Activated T-cell treated with anti-CD3 and anti-CD28 coated beads, Interleukin-2, amount 50 U/mL, for 72 hours (primary cell): ENCODE results near the gene PBX1. TPM values are rescaled to one million over a fixed set of nuclear protein-coding genes. Genes with fewer than 3 reads are reported as not detected.

Source experiments
- ATAC-seq, 2 donors: fragments of 150-1000 bp; cut with Tn5 transposase; replicated peaks in 1 of 2; 2 replicates each; pipeline ENCODE4 v1.10.0; 2021; ENCODE audit warnings: moderate library complexity in 2 of 2, mild to moderate bottlenecking in 1 of 2
- DNase-seq, 2 donors: peaks; one replicate each; pipeline ENCODE4 v3.0.0; 2021 to 2022; ENCODE audit warnings: mixed read lengths in 1 of 2
- H3K27ac Mint-ChIP-seq: one replicate; pipeline ENCODE4 v1.8.0; 2022; ENCODE audit warnings: mild to moderate bottlenecking, moderate library complexity, mixed read lengths
- H3K27me3 Mint-ChIP-seq: one replicate; pipeline ENCODE4 v1.8.0; 2022; ENCODE audit warnings: low read depth, mixed read lengths
- H3K36me3 Mint-ChIP-seq, 2 donors: one replicate each; pipeline ENCODE4 v1.8.0; 2022; ENCODE audit warnings: mixed read lengths in 2 of 2, mild to moderate bottlenecking in 1 of 2; ENCODE audit not compliant: insufficient read depth in 2 of 2
- H3K4me1 Mint-ChIP-seq: one replicate; pipeline ENCODE4 v1.8.0; 2022; ENCODE audit warnings: low read depth, mixed read lengths
- H3K4me3 Mint-ChIP-seq, 2 donors: one replicate each; pipeline ENCODE4 v1.8.0; 2022; ENCODE audit warnings: mild to moderate bottlenecking in 2 of 2, mixed read lengths in 2 of 2, moderate library complexity in 2 of 2
- H3K9me3 Mint-ChIP-seq, 2 donors: one replicate each; pipeline ENCODE4 v1.8.0; 2022; ENCODE audit warnings: mixed read lengths in 2 of 2
- total RNA-seq, 2 donors: library from RNA; stranded (reverse); gene quantifications; one replicate each; pipeline ENCODE4 v1.2.3, GENCODE V29; 2022

The PBX1 gene
- total RNA-seq, 2 donors from 2014 or later: 0.62 to 0.74 TPM

- Mint-ChIP-seq H3K9me3 (no peaks in the 10 kb centered on the region), H3K27me3 (peaks cover 29% of the 10 kb centered on the region), H3K36me3 (no peaks in the 10 kb centered on the region), H3K27ac (no peak overlapping the region), H3K4me1 (peaks cover 11% of the 10 kb centered on the region), H3K4me3 (peak overlapping the region; percentile 81 to 90)
- ATAC-seq: no peak
- no peak for DNase-seq
Measured at GRCh38 chr1:164559342-164560051, 513 bp downstream of the PBX1 start.

- Mint-ChIP-seq H3K9me3 (no peaks in the 10 kb centered on the region), H3K27ac (no peak overlapping the region), H3K4me3 (peak overlapping the region; percentile 81 to 90), H3K4me1 (peaks cover 11% of the 10 kb centered on the region), H3K36me3 (no peaks in the 10 kb centered on the region), H3K27me3 (peaks cover 29% of the 10 kb centered on the region)
- ATAC-seq: no peak
- no peak for DNase-seq
Measured at GRCh38 chr1:164560121-164560541, 1.1 kb downstream of the PBX1 start.

- Mint-ChIP-seq H3K9me3 (no peaks in the 10 kb centered on the region), H3K4me3 (peak overlapping the region; percentile 81 to 90), H3K27me3 (peaks cover 29% of the 10 kb centered on the region), H3K4me1 (peaks cover 11% of the 10 kb centered on the region), H3K27ac (peak overlapping the region; percentile 50), H3K36me3 (no peaks in the 10 kb centered on the region)
- no peak for DNase-seq
- ATAC-seq: no peak
Measured at GRCh38 chr1:164560556-164560955, 1.6 kb downstream of the PBX1 start.

GRCh38 chr1:164561007-164561406 lies 2.0 kb downstream of the PBX1 start:
- H3K27me3 Mint-ChIP-seq: peaks cover 29% of the 10 kb centered on the region
- ATAC-seq (no peak), DNase-seq (no peak)
- no peaks in the 10 kb centered on the region for H3K9me3 Mint-ChIP-seq
- peak overlapping the region; percentile 81 to 90 for H3K4me3 Mint-ChIP-seq
- H3K27ac Mint-ChIP-seq: no peak overlapping the region
- peaks cover 11% of the 10 kb centered on the region for H3K4me1 Mint-ChIP-seq
- no peaks in the 10 kb centered on the region for H3K36me3 Mint-ChIP-seq

- H3K36me3 Mint-ChIP-seq: no peaks in the 10 kb centered on the region
- H3K9me3 Mint-ChIP-seq: no peaks in the 10 kb centered on the region
- peaks cover 29% of the 10 kb centered on the region for H3K27me3 Mint-ChIP-seq
- ATAC-seq (no peak), DNase-seq (no peak)
- no peak overlapping the region for H3K4me3 Mint-ChIP-seq
- peaks cover 11% of the 10 kb centered on the region for H3K4me1 Mint-ChIP-seq
- H3K27ac Mint-ChIP-seq: no peak overlapping the region
Measured at GRCh38 chr1:164561472-164561871, 2.5 kb downstream of the PBX1 start.

- Mint-ChIP-seq H3K36me3 (no peaks in the 10 kb centered on the region), H3K27me3 (peaks cover 29% of the 10 kb centered on the region), H3K4me1 (peaks cover 11% of the 10 kb centered on the region), H3K9me3 (no peaks in the 10 kb centered on the region), H3K4me3 (no peak overlapping the region), H3K27ac (no peak overlapping the region)
- DNase-seq: no peak
- ATAC-seq: no peak
Measured at GRCh38 chr1:164562061-164562460, 3.1 kb downstream of the PBX1 start.

GRCh38 chr1:164562511-164562910 lies 3.5 kb downstream of the PBX1 start:
- Mint-ChIP-seq H3K9me3 (no peaks in the 10 kb centered on the region), H3K36me3 (no peaks in the 10 kb centered on the region), H3K27ac (no peak overlapping the region), H3K27me3 (peaks cover 29% of the 10 kb centered on the region), H3K4me3 (no peak overlapping the region), H3K4me1 (peaks cover 11% of the 10 kb centered on the region)
- ATAC-seq (no peak), DNase-seq (no peak)

- H3K4me1 Mint-ChIP-seq: peaks cover 11% of the 10 kb centered on the region
- ATAC-seq: no peak
- no peak for DNase-seq
Measured at GRCh38 chr1:164562947-164563520, 4.0 kb downstream of the PBX1 start.

GRCh38 chr1:164563721-164564360 lies 4.9 kb downstream of the PBX1 start:
- ATAC-seq (no peak), DNase-seq (no peak)
- Mint-ChIP-seq H3K4me3 (no peak overlapping the region), H3K27ac (no peak overlapping the region), H3K9me3 (peaks cover 0 to 1% of the 10 kb centered on the region in 2 donors), H3K27me3 (peaks cover 29% of the 10 kb centered on the region), H3K36me3 (no peaks in the 10 kb centered on the region), H3K4me1 (peaks cover 11% of the 10 kb centered on the region)

More at GRCh38 chr1:164562947-164563520, 4.0 kb downstream of the PBX1 start:
- Mint-ChIP-seq H3K27me3 (peaks cover 29% of the 10 kb centered on the region), H3K4me3 (no peak overlapping the region), H3K36me3 (no peaks in the 10 kb centered on the region), H3K9me3 (peaks cover 0 to 1% of the 10 kb centered on the region in 2 donors), H3K27ac (no peak overlapping the region)

GRCh38 chr1:164564378-164564777 lies 5.4 kb downstream of the PBX1 start:
- Mint-ChIP-seq H3K4me3 (no peak overlapping the region), H3K27me3 (peaks cover 29% of the 10 kb centered on the region), H3K9me3 (peaks cover 0 to 1% of the 10 kb centered on the region in 2 donors), H3K27ac (no peak overlapping the region), H3K4me1 (peaks cover 11% of the 10 kb centered on the region), H3K36me3 (no peaks in the 10 kb centered on the region)
- DNase-seq (no peak), ATAC-seq (no peak)

- Mint-ChIP-seq H3K27ac (no peak overlapping the region), H3K27me3 (peaks cover 20% of the 10 kb centered on the region), H3K4me3 (no peak overlapping the region), H3K9me3 (peaks cover 1% of the 10 kb centered on the region in 2 donors), H3K4me1 (peaks cover 4% of the 10 kb centered on the region), H3K36me3 (no peaks in the 10 kb centered on the region)
- ATAC-seq (no peak), DNase-seq (no peak)
Measured at GRCh38 chr1:164565357-164565756, 6.4 kb downstream of the PBX1 start.

GRCh38 chr1:164567774-164568173 lies 8.8 kb downstream of the PBX1 start:
- DNase-seq: no peak
- Mint-ChIP-seq H3K27ac (no peak overlapping the region), H3K36me3 (no peaks in the 10 kb centered on the region), H3K9me3 (peaks cover 4 to 5% of the 10 kb centered on the region in 2 donors), H3K4me1 (no peaks in the 10 kb centered on the region), H3K27me3 (no peaks in the 10 kb centered on the region), H3K4me3 (no peak overlapping the region)
- no peak for ATAC-seq

- no peaks in the 10 kb centered on the region for H3K4me1 Mint-ChIP-seq
- H3K9me3 Mint-ChIP-seq: peaks cover 4 to 5% of the 10 kb centered on the region in 2 donors
- H3K27ac Mint-ChIP-seq: no peak overlapping the region
- H3K4me3 Mint-ChIP-seq: no peak overlapping the region
- no peak for ATAC-seq
- DNase-seq: no peak
- no peaks in the 10 kb centered on the region for H3K27me3 Mint-ChIP-seq
- H3K36me3 Mint-ChIP-seq: no peaks in the 10 kb centered on the region
Measured at GRCh38 chr1:164569241-164569640, 10.3 kb downstream of the PBX1 start.
